Esophagus muscularis mucosa (tissue), 4 donors: ENCODE results near the gene GFI1. TPM values are rescaled to one million over a fixed set of nuclear protein-coding genes. Genes with fewer than 3 reads are reported as not detected.

Source experiments
- DNase-seq: peaks from one replicate; pipeline ENCODE4 v3.0.0-alpha.2; 2017; ENCODE audit errors: extremely low spot score
- H3K27ac ChIP-seq, 4 donors: fragments of 200-600 bp; sonication (generic); replicated peaks in 1 of 4; 1 replicate in 3 of 4; 2 replicates in 1 of 4; pipeline ENCODE4 v1.5.1; 2016 to 2019; ENCODE audit warnings: mild to moderate bottlenecking in 1 of 4
- H3K27me3 ChIP-seq, 4 donors: fragments of 200-600 bp; sonication (generic); one replicate each; pipeline versions ENCODE4 v1.5.1 to v1.6.0; 2016 to 2019
- H3K36me3 ChIP-seq, 4 donors: fragments of 200-600 bp; sonication (generic); one replicate each; pipeline ENCODE4 v1.5.1; 2016 to 2019
- H3K4me1 ChIP-seq, 4 donors: fragments of 200-600 bp; sonication (generic); one replicate each; pipeline ENCODE4 v1.5.1; 2016 to 2019
- H3K4me3 ChIP-seq, 4 donors: fragments of 200-600 bp; sonication (generic); 1 replicate in 2 of 4; 2 replicates in 2 of 4; pipeline ENCODE4 v1.5.1; 2016 to 2019; ENCODE audit warnings: mild to moderate bottlenecking in 4 of 4, moderate library complexity in 1 of 4
- H3K9me3 ChIP-seq, 4 donors: fragments of 200-600 bp; sonication (generic); 1 replicate in 3 of 4; 2 replicates in 1 of 4; pipeline ENCODE4 v1.5.1; 2016 to 2019
- EP300 ChIP-seq: sonication (generic); formaldehyde crosslinking; IDR thresholded peaks from one replicate; pipeline ENCODE4 v1.6.1; 2017; ENCODE audit warnings: antibody characterized with exemption
- POLR2A ChIP-seq: fragments of 450-650 bp; IDR thresholded peaks from one replicate; pipeline ENCODE4 v1.6.1; 2017; ENCODE audit warnings: antibody characterized with exemption, moderate library complexity, mild to moderate bottlenecking, low read depth
- POLR2AphosphoS5 ChIP-seq, 2 donors: sonication (generic); formaldehyde crosslinking; IDR thresholded peaks; one replicate each; pipeline ENCODE4 v1.6.1; 2017; ENCODE audit warnings: antibody characterized with exemption in 2 of 2
- WGBS: methylation state at CpG from one replicate; pipeline ENCODE4 v1.1.5; 2018; 5-methylcytosine and 5-hydroxymethylcytosine counted together
- intact Hi-C: fragments of 100-400 bp; cut with DNase I; formaldehyde crosslinking; loops from one replicate; pipeline ENCODE4 v1.15.1; 2023
- total RNA-seq, 4 donors: library from RNA; depleted of rRNA; stranded (reverse); fragments of >200 nt; gene quantifications; one replicate each; pipeline versions ENCODE4 v1.1.0 to v1.2.1, GENCODE V29; 2016
- TF ChIP-seq, protein P1 (sequence below), 3 experiments: fragments of 200-600 bp in 2 of 3; fragments of 450-650 bp in 1 of 3; sonication (generic) in 2 of 3; IDR thresholded peaks; one replicate each; pipeline ENCODE4 v1.5.1; 2017 to 2019; ENCODE audit warnings: antibody characterized with exemption in 3 of 3, mild to moderate bottlenecking in 2 of 3, moderate library complexity in 1 of 3

GFI1 gene
- total RNA-seq, 4 donors from 2014 or later = 0.32 to 3.3 (median 0.81) TPM

DNA sequence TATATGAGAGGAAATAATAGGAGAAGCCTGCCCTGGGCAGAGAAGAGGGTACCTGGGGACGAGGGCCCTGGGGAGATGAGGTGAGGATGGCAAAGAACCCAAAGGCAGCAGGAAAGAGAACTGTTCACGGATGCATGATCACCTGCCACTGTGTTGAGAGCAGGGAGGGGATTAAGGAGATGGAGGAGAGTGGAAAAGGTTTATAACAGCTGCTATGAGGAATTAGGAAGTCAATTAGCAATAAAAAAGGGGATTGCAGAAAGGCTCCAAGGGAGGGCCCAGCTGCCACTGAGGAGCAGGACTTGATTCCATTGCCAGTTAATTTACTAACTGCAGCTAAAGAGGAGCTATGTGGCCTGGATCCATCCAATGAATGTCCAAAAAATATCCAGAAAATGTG is 61.1 kb downstream of the GFI1 start:
- no peak overlapping the region for H3K4me3 ChIP-seq
- intact Hi-C loops = no loop called here
- no peak for DNase-seq
- TF ChIP-seq, protein P1, sequence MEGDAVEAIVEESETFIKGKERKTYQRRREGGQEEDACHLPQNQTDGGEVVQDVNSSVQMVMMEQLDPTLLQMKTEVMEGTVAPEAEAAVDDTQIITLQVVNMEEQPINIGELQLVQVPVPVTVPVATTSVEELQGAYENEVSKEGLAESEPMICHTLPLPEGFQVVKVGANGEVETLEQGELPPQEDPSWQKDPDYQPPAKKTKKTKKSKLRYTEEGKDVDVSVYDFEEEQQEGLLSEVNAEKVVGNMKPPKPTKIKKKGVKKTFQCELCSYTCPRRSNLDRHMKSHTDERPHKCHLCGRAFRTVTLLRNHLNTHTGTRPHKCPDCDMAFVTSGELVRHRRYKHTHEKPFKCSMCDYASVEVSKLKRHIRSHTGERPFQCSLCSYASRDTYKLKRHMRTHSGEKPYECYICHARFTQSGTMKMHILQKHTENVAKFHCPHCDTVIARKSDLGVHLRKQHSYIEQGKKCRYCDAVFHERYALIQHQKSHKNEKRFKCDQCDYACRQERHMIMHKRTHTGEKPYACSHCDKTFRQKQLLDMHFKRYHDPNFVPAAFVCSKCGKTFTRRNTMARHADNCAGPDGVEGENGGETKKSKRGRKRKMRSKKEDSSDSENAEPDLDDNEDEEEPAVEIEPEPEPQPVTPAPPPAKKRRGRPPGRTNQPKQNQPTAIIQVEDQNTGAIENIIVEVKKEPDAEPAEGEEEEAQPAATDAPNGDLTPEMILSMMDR (IDR thresholded peaks at IDR 0.05) = no peak
- no peak for TF ChIP-seq EP300
- TF ChIP-seq POLR2AphosphoS5 (IDR thresholded peaks at IDR 0.05) = no peak
- no peak for TF ChIP-seq POLR2A
- H3K36me3 ChIP-seq = no peaks in the 10 kb centered on the region
- no peak overlapping the region for H3K27ac ChIP-seq
- WGBS = 51% methylated on average over 2 of the region's 2 CpGs
- H3K4me1 ChIP-seq = no peaks in the 10 kb centered on the region
- H3K27me3 ChIP-seq = no peaks in the 10 kb centered on the region
- H3K9me3 ChIP-seq = no peaks in the 10 kb centered on the region

Other genes starting within 250 kb of the GFI1 start
- 1 to 10 TPM; 6.0 to 9.1 (median 7.5) TPM for gene GLMN, start 187.9 kb downstream of the GFI1 start, total RNA-seq
- gene RPAP2, start 187.9 kb downstream of the GFI1 start, total RNA-seq = 10 to 100 TPM in 3 of 4 donors, 1 to 10 TPM in 1; 8.9 to 13.3 (median 12.8) TPM